Fibroblast of lung (primary cell): ENCODE results near the gene GPC6. TPM values are rescaled to one million over a fixed set of nuclear protein-coding genes. Genes with fewer than 3 reads are reported as not detected.

ENCODE experiments used
- DNase-seq, 2 donors: peaks; one replicate each; pipeline versions ENCODE4 v3.0.0 to v3.0.0-alpha.2; 2010; ENCODE audit warnings: low read depth in 2 of 2
- H2AFZ ChIP-seq: 2 replicates; pipeline ENCODE4 v1.5.1; 2012; ENCODE audit warnings: low read length, control low read depth, inconsistent platforms
- H3K27ac ChIP-seq: 2 replicates; pipeline ENCODE4 v1.5.1; 2011; ENCODE audit warnings: low read length, control low read depth; ENCODE audit not compliant: insufficient read depth
- H3K27me3 ChIP-seq: 2 replicates; pipeline ENCODE4 v1.5.1; 2011; ENCODE audit warnings: mild to moderate bottlenecking, low read length; ENCODE audit not compliant: control insufficient read depth, insufficient read depth
- H3K36me3 ChIP-seq: 2 replicates; pipeline ENCODE4 v1.5.1; 2011; ENCODE audit warnings: low read length; ENCODE audit not compliant: control insufficient read depth, insufficient read depth
- H3K4me1 ChIP-seq: 2 replicates; pipeline ENCODE4 v1.5.1; 2011; ENCODE audit warnings: low read length; ENCODE audit not compliant: control insufficient read depth, insufficient read depth; ENCODE audit errors: extremely low read depth
- H3K4me2 ChIP-seq: 2 replicates; pipeline ENCODE4 v1.5.1; 2011; ENCODE audit warnings: low read length, control low read depth; ENCODE audit not compliant: insufficient read depth; ENCODE audit errors: extremely low read depth
- H3K4me3 ChIP-seq, 4 experiments: fragments of 200-600 bp in 1 of 4; sonication (generic) in 1 of 4; replicated peaks in 1 of 4; 2 replicates each; pipeline ENCODE4 v1.5.1; 2011 to 2016; ENCODE audit warnings: low read length in 4 of 4, low read depth in 3 of 4, mild to moderate bottlenecking in 3 of 4, control low read depth in 2 of 4, inconsistent platforms in 1 of 4, mixed read lengths in 1 of 4; ENCODE audit not compliant: insufficient read depth in 1 of 4; ENCODE audit errors: control extremely low read depth in 1 of 4
- H3K79me2 ChIP-seq: 2 replicates; pipeline ENCODE4 v1.5.1; 2012; ENCODE audit warnings: mild to moderate bottlenecking, low read length, inconsistent platforms; ENCODE audit not compliant: control insufficient read depth, insufficient read depth
- H3K9ac ChIP-seq: 2 replicates; pipeline ENCODE4 v1.5.1; 2011; ENCODE audit warnings: mild to moderate bottlenecking, low read length, control low read depth; ENCODE audit not compliant: insufficient read depth
- H3K9me3 ChIP-seq: 2 replicates; pipeline ENCODE4 v1.5.1; 2012; ENCODE audit warnings: low read depth, low read length; ENCODE audit not compliant: control insufficient read depth, insufficient read depth
- H4K20me1 ChIP-seq: 2 replicates; pipeline ENCODE4 v1.5.1; 2011; ENCODE audit warnings: low read length; ENCODE audit not compliant: control insufficient read depth, insufficient read depth; ENCODE audit errors: extremely low read depth
- EZH2 ChIP-seq: IDR thresholded peaks from 2 replicates; pipeline ENCODE4 v1.5.1; 2012; ENCODE audit warnings: low read length, control low read depth, mild to moderate bottlenecking; ENCODE audit errors: missing control alignments
- polyA plus RNA-seq, 2 donors: library from polyadenylated mRNA; depleted of rRNA in 1 of 2; stranded (reverse) in 1 of 2; unstranded in 1 of 2; fragments of >200 nt; gene quantifications; 2 replicates each; pipeline ENCODE4 v1.2.1, GENCODE V29; 2011 to 2012; ENCODE audit warnings: missing spikeins in 1 of 2
- total RNA-seq: library from RNA; depleted of rRNA; stranded (reverse); fragments of >200 nt; gene quantifications from 2 replicates; pipeline ENCODE4 v1.2.1, GENCODE V29; 2014
- TF ChIP-seq, protein P1 (sequence below), 2 donors: IDR thresholded peaks in 1 of 2; conservative IDR thresholded peaks in 1 of 2; 1 replicate in 1 of 2; 2 replicates in 1 of 2; pipeline ENCODE4 v1.5.1; 2011 to 2012; ENCODE audit warnings: low read length in 2 of 2, control low read depth in 1 of 2, inconsistent platforms in 1 of 2, low read depth in 1 of 2, mild to moderate bottlenecking in 1 of 2

GPC6 gene
- total and polyA plus RNA-seq, 2 donors (not counting 1 experiment from before 2014, with no cell fraction given) = 11.2 to 33.7 TPM

DNA sequence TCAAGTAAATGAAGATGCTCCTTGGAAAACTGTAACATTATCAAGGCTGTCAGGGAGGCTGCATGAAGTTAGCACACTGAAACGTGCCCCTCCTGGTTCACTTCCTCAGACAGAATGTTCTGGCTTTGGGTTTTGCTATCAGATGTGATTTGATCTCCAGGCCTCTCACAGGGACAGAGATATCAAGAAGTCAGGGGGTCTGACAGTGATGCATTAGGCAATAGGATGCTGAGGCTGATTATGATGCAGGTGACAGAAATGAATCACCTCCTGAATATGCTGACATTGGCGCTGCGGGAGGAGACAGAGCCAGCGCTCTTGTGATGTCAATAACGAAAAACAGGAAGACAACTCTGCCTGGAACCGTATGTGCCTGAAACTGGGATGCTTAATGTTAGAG lies 974.4 kb downstream of the GPC6 start:
- DNase-seq = no peak
- no peaks in the 10 kb centered on the region for H4K20me1 ChIP-seq
- no peak overlapping the region for H2AFZ ChIP-seq
- TF ChIP-seq, protein P1, sequence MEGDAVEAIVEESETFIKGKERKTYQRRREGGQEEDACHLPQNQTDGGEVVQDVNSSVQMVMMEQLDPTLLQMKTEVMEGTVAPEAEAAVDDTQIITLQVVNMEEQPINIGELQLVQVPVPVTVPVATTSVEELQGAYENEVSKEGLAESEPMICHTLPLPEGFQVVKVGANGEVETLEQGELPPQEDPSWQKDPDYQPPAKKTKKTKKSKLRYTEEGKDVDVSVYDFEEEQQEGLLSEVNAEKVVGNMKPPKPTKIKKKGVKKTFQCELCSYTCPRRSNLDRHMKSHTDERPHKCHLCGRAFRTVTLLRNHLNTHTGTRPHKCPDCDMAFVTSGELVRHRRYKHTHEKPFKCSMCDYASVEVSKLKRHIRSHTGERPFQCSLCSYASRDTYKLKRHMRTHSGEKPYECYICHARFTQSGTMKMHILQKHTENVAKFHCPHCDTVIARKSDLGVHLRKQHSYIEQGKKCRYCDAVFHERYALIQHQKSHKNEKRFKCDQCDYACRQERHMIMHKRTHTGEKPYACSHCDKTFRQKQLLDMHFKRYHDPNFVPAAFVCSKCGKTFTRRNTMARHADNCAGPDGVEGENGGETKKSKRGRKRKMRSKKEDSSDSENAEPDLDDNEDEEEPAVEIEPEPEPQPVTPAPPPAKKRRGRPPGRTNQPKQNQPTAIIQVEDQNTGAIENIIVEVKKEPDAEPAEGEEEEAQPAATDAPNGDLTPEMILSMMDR (conservative IDR thresholded peaks at IDR 0.05 in 1 of 2, IDR thresholded peaks at IDR 0.05 in 1 of 2; ENCODE audit: low read depth in 1 of 2, low read length in 2 of 2) = no peak
- no peak for TF ChIP-seq EZH2
- H3K9ac ChIP-seq = no peak overlapping the region
- no peaks in the 10 kb centered on the region for H3K36me3 ChIP-seq
- no peaks in the 10 kb centered on the region for H3K9me3 ChIP-seq
- no peaks in the 10 kb centered on the region for H3K27me3 ChIP-seq
- H3K4me2 ChIP-seq = no peak overlapping the region
- H3K4me3 ChIP-seq = no peak overlapping the region
- no peaks in the 10 kb centered on the region for H3K79me2 ChIP-seq
- H3K4me1 ChIP-seq = no peaks in the 10 kb centered on the region
- H3K27ac ChIP-seq = no peak overlapping the region

DNA sequence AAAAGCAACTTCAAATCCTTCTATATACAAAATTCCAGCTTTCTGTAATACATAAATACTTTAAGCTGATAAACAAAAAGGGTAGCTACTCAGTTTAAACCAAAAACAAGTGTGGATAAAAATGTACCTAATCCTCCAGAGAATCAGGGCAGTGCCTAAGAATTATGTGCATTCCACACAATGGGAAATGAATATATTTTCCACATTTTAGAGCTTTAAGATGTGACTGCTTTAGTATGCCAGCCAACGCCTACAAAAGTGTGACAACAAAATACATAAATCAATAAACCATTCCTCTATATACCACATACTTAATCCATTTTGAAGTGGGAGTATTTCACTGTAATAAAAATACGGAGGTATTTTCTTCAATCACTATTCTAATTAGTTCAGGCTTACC lies 977.6 kb downstream of the GPC6 start:
- no peak overlapping the region for H3K27ac ChIP-seq

DNA sequence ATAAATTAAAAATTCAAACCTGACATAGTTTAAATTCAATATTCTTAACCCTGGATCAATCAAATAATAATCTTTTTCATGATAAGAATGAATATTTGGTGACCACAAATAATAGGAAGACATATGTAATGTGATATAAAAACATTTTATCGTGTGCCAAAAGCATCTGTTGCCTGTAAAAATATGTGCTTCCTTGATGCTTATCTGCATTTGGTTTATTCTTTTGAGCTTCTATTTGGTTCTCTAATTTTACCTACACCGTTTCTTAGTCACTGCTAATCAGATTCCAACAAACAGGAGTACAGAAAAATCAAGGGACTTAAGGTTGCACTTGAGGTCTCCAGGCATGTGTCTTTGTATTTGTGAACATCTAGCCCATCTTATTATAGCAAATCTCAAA lies 978.3 kb downstream of the GPC6 start:
- no peaks in the 10 kb centered on the region for H3K4me1 ChIP-seq
- no peak overlapping the region for H3K9ac ChIP-seq
- no peaks in the 10 kb centered on the region for H4K20me1 ChIP-seq
- no peak overlapping the region for H3K4me2 ChIP-seq
- no peak overlapping the region for H3K4me3 ChIP-seq
- no peak overlapping the region for H2AFZ ChIP-seq
- no peaks in the 10 kb centered on the region for H3K27me3 ChIP-seq
- no peaks in the 10 kb centered on the region for H3K9me3 ChIP-seq
- H3K36me3 ChIP-seq = no peaks in the 10 kb centered on the region
- TF ChIP-seq, protein P1 (conservative IDR thresholded peaks at IDR 0.05 in 1 of 2, IDR thresholded peaks at IDR 0.05 in 1 of 2; ENCODE audit: low read depth in 1 of 2, low read length in 2 of 2) = no peak
- TF ChIP-seq EZH2 = no peak
- no peaks in the 10 kb centered on the region for H3K79me2 ChIP-seq
- DNase-seq = no peak
- H3K27ac ChIP-seq = no peak overlapping the region

More for the DNA sequence above, 977.6 kb downstream of the GPC6 start:
- no peaks in the 10 kb centered on the region for H3K79me2 ChIP-seq
- H3K36me3 ChIP-seq = no peaks in the 10 kb centered on the region
- no peak overlapping the region for H3K4me2 ChIP-seq
- H4K20me1 ChIP-seq = no peaks in the 10 kb centered on the region
- H3K9ac ChIP-seq = no peak overlapping the region
- no peak overlapping the region for H2AFZ ChIP-seq
- no peaks in the 10 kb centered on the region for H3K27me3 ChIP-seq
- no peak overlapping the region for H3K4me3 ChIP-seq
- TF ChIP-seq EZH2 = no peak
- TF ChIP-seq, protein P1 (conservative IDR thresholded peaks at IDR 0.05 in 1 of 2, IDR thresholded peaks at IDR 0.05 in 1 of 2; ENCODE audit: low read depth in 1 of 2, low read length in 2 of 2) = no peak
- no peaks in the 10 kb centered on the region for H3K4me1 ChIP-seq
- no peaks in the 10 kb centered on the region for H3K9me3 ChIP-seq
- no peak for DNase-seq
